ENCODE data around the gene ASB4. TPM values are rescaled to one million over a fixed set of nuclear protein-coding genes. Genes with fewer than 3 reads are reported as not detected.

The ASB4 gene
- total and polyA plus RNA-seq, 8 donors = 0.16 to 1.9 (median 0.53) TPM

- no peaks in the 10 kb centered on the region for H3K36me3 ChIP-seq
- no peak for FAIRE-seq
- H3K4me3 ChIP-seq = no peak overlapping the region
- H3K9me3 ChIP-seq = no peaks in the 10 kb centered on the region
- no peaks in the 10 kb centered on the region for H3K27me3 ChIP-seq
- H3K27ac ChIP-seq = no peak overlapping the region
- DNase-seq = no peak
- peak in 3 of 4 donors; percentile 39 to 58 (median 50) for ATAC-seq
- WGBS, 2 donors = 5 to 10% methylated on average over 1 of the region's 1 CpG
- no peak for TF ChIP-seq CTCF (IDR thresholded peaks at IDR 0.05)
- intact Hi-C loops (cut with DNase I) = loop anchor here (5.0 to 10.0 kb wide), 3 partner anchors 153 to 158 kb away; no protein-coding TSS in a partner anchor
- H3K4me1 ChIP-seq = peaks cover 0 to 3% (median 0%) of the 10 kb centered on the region in 3 donors
Observed at GRCh38 chr7:95529701-95530100, 44.0 kb downstream of the ASB4 start.

GRCh38 chr7:95530881-95531280 is 45.1 kb downstream of the ASB4 start:
- DNase-seq = no peak
- no peak for TF ChIP-seq CTCF (IDR thresholded peaks at IDR 0.05)
- H3K36me3 ChIP-seq = no peaks in the 10 kb centered on the region
- FAIRE-seq = no peak
- H3K27ac ChIP-seq = no peak overlapping the region
- no peak for ATAC-seq
- intact Hi-C loops (cut with DNase I) = loop anchor here (5.0 to 10.0 kb wide), 3 partner anchors 151 to 156 kb away; no protein-coding TSS in a partner anchor
- no peaks in the 10 kb centered on the region for H3K27me3 ChIP-seq
- 89 to 95% methylated on average over 1 of the region's 1 CpG for WGBS, 2 donors
- H3K4me3 ChIP-seq = no peak overlapping the region
- H3K4me1 ChIP-seq = peaks cover 0 to 3% (median 0%) of the 10 kb centered on the region in 3 donors
- no peaks in the 10 kb centered on the region for H3K9me3 ChIP-seq

GRCh38 chr7:95531605-95532219 is 46.0 kb downstream of the ASB4 start:
- no peaks in the 10 kb centered on the region for H3K36me3 ChIP-seq
- no peak for TF ChIP-seq CTCF (IDR thresholded peaks at IDR 0.05)
- no peaks in the 10 kb centered on the region for H3K27me3 ChIP-seq
- DNase-seq = no peak
- 65 to 72% methylated on average over 3 of the region's 3 CpGs for WGBS, 2 donors
- H3K27ac ChIP-seq = no peak overlapping the region
- intact Hi-C loops (cut with DNase I) = loop anchor here (5.0 to 10.0 kb wide), 3 partner anchors 151 to 156 kb away; no protein-coding TSS in a partner anchor
- H3K4me3 ChIP-seq = no peak overlapping the region
- no peaks in the 10 kb centered on the region for H3K9me3 ChIP-seq
- H3K4me1 ChIP-seq = peaks cover 0 to 5% (median 0%) of the 10 kb centered on the region in 3 donors
- FAIRE-seq = no peak
- ATAC-seq = no peak

GRCh38 chr7:95534796-95535195 is 49.1 kb downstream of the ASB4 start:
- DNase-seq (no peak), ATAC-seq (no peak), FAIRE-seq (no peak)
- Histone ChIP-seq H3K9me3 (no peaks in the 10 kb centered on the region), H3K27ac (no peak overlapping the region), H3K36me3 (no peaks in the 10 kb centered on the region), H3K4me3 (no peak overlapping the region), H3K27me3 (no peaks in the 10 kb centered on the region), H3K4me1 (peaks cover 0 to 5% (median 0%) of the 10 kb centered on the region in 3 donors)
- intact Hi-C loops (cut with DNase I) = loop anchor here (5.0 to 10.0 kb wide), 3 partner anchors 148 to 153 kb away; no protein-coding TSS in a partner anchor
- 72 to 73% methylated on average over 2 of the region's 2 CpGs for WGBS, 2 donors
- no peak for TF ChIP-seq CTCF (IDR thresholded peaks at IDR 0.05)

GRCh38 chr7:95535662-95536061 is 49.9 kb downstream of the ASB4 start:
- WGBS, 2 donors = 10 to 12% methylated on average over 1 of the region's 1 CpG
- no peak for FAIRE-seq

More at GRCh38 chr7:95535662-95536061, 49.9 kb downstream of the ASB4 start:
- DNase-seq (no peak), ATAC-seq (no peak)
- Histone ChIP-seq H3K27me3 (no peaks in the 10 kb centered on the region), H3K9me3 (no peaks in the 10 kb centered on the region), H3K27ac (no peak overlapping the region), H3K4me3 (no peak overlapping the region), H3K36me3 (no peaks in the 10 kb centered on the region), H3K4me1 (peaks cover 0 to 5% (median 0%) of the 10 kb centered on the region in 3 donors)
- intact Hi-C loops (cut with DNase I) = loop anchor here in 1 of 3 donors (10.0 kb wide), 1 partner anchor 149 kb away; no protein-coding TSS in a partner anchor
- no peak for TF ChIP-seq CTCF (IDR thresholded peaks at IDR 0.05)
